ENCODE results near the gene NID2.

GRCh38 chr14:52025310-52025709, 43.5 kb downstream of the NID2 start:
- TF ChIP-seq CTCF (IDR thresholded peaks at IDR 0.05) = no peak
- TF ChIP-seq POLR2A (IDR thresholded peaks at IDR 0.05) = no peak

Data from testis (tissue), 2 donors.